Ishikawa (cell line): ENCODE measurements around the gene DVL3.

ENCODE experiments used
- CREB1 ChIP-seq: IDR thresholded peaks from 2 replicates; pipeline ENCODE4 v1.6.1; 2012; ENCODE audit warnings: low read depth
- EP300 ChIP-seq: IDR thresholded peaks from 2 replicates; pipeline ENCODE4 v1.6.1; 2012; ENCODE audit warnings: borderline replicate concordance
- FOXM1 ChIP-seq: IDR thresholded peaks from 2 replicates; pipeline ENCODE4 v1.6.1; 2012; ENCODE audit warnings: low read depth, borderline replicate concordance
- MAX ChIP-seq: IDR thresholded peaks from 2 replicates; pipeline ENCODE4 v1.6.1; 2012
- RAD21 ChIP-seq: IDR thresholded peaks from 2 replicates; pipeline ENCODE4 v1.6.1; 2012; ENCODE audit warnings: low read depth
- REST ChIP-seq: IDR thresholded peaks from 2 replicates; pipeline ENCODE4 v1.6.1; 2012; ENCODE audit warnings: low read depth, mild to moderate bottlenecking
- YY1 ChIP-seq: IDR thresholded peaks from 2 replicates; pipeline ENCODE4 v1.6.1; 2012; ENCODE audit warnings: low read depth
- ZBTB7A ChIP-seq: IDR thresholded peaks from 2 replicates; pipeline ENCODE4 v1.6.1; 2012; ENCODE audit warnings: low read depth

GRCh38 chr3:184176377-184177330, 21.5 kb downstream of the DVL3 start:
- TF ChIP-seq ZBTB7A (no peak), REST (no peak), MAX (no peak; the same call in 1 of the 2 replicates), FOXM1 (no peak), RAD21 (no peak; the same call in 1 of the 2 replicates), YY1 (peak; percentile 85), CREB1 (no peak), EP300 (no peak)
